Kidney epithelial cell (primary cell): Measurements from ENCODE around the gene ZC3HAV1. TPM values are rescaled to one million over a fixed set of nuclear protein-coding genes. Genes with fewer than 3 reads are reported as not detected.
"Not testable (repeated sequence)": the region's sequence is repeated elsewhere in the genome, so short reads cannot be mapped to it uniquely, and the experiment has no call there.

Source experiments
- DNase-seq: peaks from one replicate; pipeline ENCODE4 v3.0.0-alpha.2; 2010; ENCODE audit warnings: low read depth
- H3K27me3 ChIP-seq: 2 replicates; pipeline ENCODE4 v1.6.0; 2011; ENCODE audit warnings: low read length; ENCODE audit not compliant: control insufficient read depth, insufficient read depth
- H3K36me3 ChIP-seq: 2 replicates; pipeline ENCODE4 v1.5.1; 2011; ENCODE audit warnings: low read length; ENCODE audit not compliant: control insufficient read depth, insufficient read depth
- H3K4me3 ChIP-seq: 2 replicates; pipeline ENCODE4 v1.5.1; 2011; ENCODE audit warnings: low read depth, mild to moderate bottlenecking, control low read depth, low read length
- CTCF ChIP-seq: IDR thresholded peaks from 2 replicates; pipeline ENCODE4 v1.5.1; 2011; ENCODE audit warnings: mild to moderate bottlenecking, moderate library complexity, low read length, control low read depth, inconsistent platforms; ENCODE audit not compliant: insufficient read depth, poor library complexity, severe bottlenecking
- total RNA-seq: library from RNA; depleted of rRNA; stranded (reverse); fragments of >200 nt; gene quantifications from 2 replicates; pipeline ENCODE4 v1.2.3, GENCODE V29; 2015

Gene ZC3HAV1
- total RNA-seq, 1 donor from 2014 or later = 43.4 TPM

- no peak for DNase-seq
- TF ChIP-seq CTCF = no peak
- Histone ChIP-seq H3K27me3 (no peaks in the 10 kb centered on the region), H3K4me3 (no peak overlapping the region), H3K36me3 (no peaks in the 10 kb centered on the region)
These were observed 6.3 kb downstream of the ZC3HAV1 start for GRCh38 chr7:139103057-139103815.

GRCh38 chr7:139101637-139102158 lies 7.8 kb downstream of the ZC3HAV1 start:
- not testable (repeated sequence) for DNase-seq, H3K36me3 ChIP-seq, H3K27me3 ChIP-seq, H3K4me3 ChIP-seq

- no peak for DNase-seq
These were observed 10.2 kb downstream of the ZC3HAV1 start for GRCh38 chr7:139099172-139099947.

GRCh38 chr7:139095194-139095659 lies 14.3 kb downstream of the ZC3HAV1 start:
- H3K36me3 ChIP-seq = no peaks in the 10 kb centered on the region
- DNase-seq = no peak

More at GRCh38 chr7:139099172-139099947, 10.2 kb downstream of the ZC3HAV1 start:
- no peaks in the 10 kb centered on the region for H3K27me3 ChIP-seq
- no peak for TF ChIP-seq CTCF
- H3K36me3 ChIP-seq = no peaks in the 10 kb centered on the region
- H3K4me3 ChIP-seq = no peak overlapping the region

GRCh38 chr7:139094596-139094995 lies 14.9 kb downstream of the ZC3HAV1 start:
- Histone ChIP-seq H3K27me3 (no peaks in the 10 kb centered on the region), H3K4me3 (no peak overlapping the region), H3K36me3 (no peaks in the 10 kb centered on the region)
- no peak for DNase-seq
- TF ChIP-seq CTCF = no peak

More at GRCh38 chr7:139095194-139095659, 14.3 kb downstream of the ZC3HAV1 start:
- TF ChIP-seq CTCF = no peak
- Histone ChIP-seq H3K27me3 (no peaks in the 10 kb centered on the region), H3K4me3 (no peak overlapping the region)

GRCh38 chr7:139094030-139094429 lies 15.5 kb downstream of the ZC3HAV1 start:
- no peak for TF ChIP-seq CTCF
- Histone ChIP-seq H3K36me3 (no peaks in the 10 kb centered on the region), H3K4me3 (no peak overlapping the region), H3K27me3 (no peaks in the 10 kb centered on the region)
- DNase-seq = no peak

- H3K36me3 ChIP-seq, H3K4me3 ChIP-seq, DNase-seq, H3K27me3 ChIP-seq: not testable (repeated sequence)
These were observed 16.0 kb downstream of the ZC3HAV1 start for GRCh38 chr7:139093512-139093911.
